Caki2 (cell line): ENCODE data around the gene TYSND1. TPM values are rescaled to one million over a fixed set of nuclear protein-coding genes. Genes with fewer than 3 reads are reported as not detected.
"Not testable (repeated sequence)": the region's sequence is repeated elsewhere in the genome, so short reads cannot be mapped to it uniquely, and the experiment has no call there.

Source experiments
- DNase-seq: peaks from one replicate; pipeline ENCODE4 v3.0.0-alpha.2; 2015; ENCODE audit warnings: low read depth
- in situ Hi-C: cut with HindIII; loops from 2 replicates; pipeline ENCODE4 v1.10.0; 2016; ENCODE audit warnings: low sequenced_read_pairs, low pct_unique_long_range_greater_than_20kb, mixed read lengths
- total RNA-seq: library from RNA; depleted of rRNA; stranded (reverse); fragments of >200 nt; shearing (Covaris generic); gene quantifications from 2 replicates; pipeline ENCODE4 v1.2.3, GENCODE V29; 2014; ENCODE audit warnings: low replicate concordance

TYSND1 gene
- total RNA-seq, 1 experiment from 2014 or later, result 34.1 TPM

DNA sequence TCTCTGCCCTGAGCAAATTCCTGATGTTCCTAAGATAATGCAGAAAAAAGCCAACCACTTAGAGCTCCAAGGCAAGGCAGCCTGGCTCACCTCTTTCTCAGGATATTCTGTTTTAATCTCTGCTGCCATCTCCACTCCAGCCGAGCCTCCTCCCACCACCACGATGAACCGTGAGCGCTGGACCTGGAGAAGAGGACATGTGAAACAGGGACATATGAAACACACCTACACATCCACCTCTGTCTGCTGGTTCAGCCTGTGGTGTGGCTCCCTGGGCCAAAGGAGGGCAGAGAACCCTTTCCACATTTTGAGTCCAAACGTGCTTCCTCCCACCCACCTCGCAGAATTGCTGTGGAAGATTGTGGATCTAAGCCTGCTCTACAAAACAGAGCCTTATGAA is 26.1 kb downstream of the TYSND1 start:
- in situ Hi-C loops, result no loop called here
- DNase-seq, result no peak

DNA sequence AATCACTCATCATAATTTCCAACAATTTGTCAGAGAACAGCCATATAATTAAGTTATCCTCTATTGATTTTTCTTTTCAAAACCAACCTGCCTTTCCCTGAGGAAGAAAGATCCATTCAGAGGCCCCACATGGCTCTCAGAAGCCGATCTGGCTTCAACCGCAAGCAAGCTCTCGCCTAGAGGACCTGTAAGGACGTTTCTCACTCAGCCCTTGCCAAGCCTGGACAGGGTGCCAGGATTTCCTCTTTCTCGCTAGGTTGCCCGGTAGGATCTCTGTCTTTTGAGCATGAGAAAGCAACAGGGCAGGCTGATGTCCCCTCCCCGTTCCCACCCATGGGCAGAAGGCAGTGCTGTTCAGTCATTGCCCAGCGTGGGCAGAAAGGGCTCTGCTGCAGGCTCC is 26.9 kb downstream of the TYSND1 start:
- no peak for DNase-seq

DNA sequence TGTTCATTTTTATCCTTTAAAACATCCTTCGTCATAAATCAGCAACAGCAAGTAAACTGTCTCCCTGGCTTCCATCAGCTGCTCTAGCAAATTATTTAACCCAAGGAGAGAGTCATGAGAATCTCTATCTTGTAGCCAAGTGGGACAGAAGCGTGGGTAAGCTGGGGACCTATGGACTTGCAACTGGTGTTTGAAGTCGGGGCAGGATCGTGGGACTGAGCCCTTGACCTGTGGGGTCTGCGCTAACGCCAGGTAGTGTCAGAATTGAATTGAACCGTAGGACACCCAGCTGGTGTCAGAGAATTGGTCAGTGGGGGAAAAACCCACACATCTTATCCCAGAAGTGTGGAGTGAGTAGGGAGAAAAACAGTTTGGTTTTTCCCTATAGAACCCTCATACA is 27.3 kb downstream of the TYSND1 start:
- in situ Hi-C loops, result no loop called here
- DNase-seq, result no peak

More for the DNA sequence above, 26.9 kb downstream of the TYSND1 start:
- in situ Hi-C loops, result no loop called here

DNA sequence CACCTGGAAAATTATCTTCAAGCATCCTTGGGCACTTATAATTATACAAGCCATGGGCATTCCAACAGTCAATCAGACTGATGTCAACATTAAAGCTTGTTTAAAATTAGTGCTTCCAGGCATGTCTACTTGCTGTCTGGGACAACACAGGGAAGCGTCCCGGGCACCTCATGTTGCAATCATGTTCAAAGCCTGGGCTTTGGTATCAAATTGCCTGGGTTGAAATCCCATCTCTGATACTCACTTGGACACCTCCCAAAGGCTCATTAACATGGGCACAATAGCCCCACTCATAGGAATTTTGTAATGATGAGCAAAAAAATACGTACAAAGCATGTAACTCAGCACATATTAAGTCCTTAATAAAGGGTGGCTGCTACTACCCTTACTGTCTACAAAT is 28.3 kb downstream of the TYSND1 start:
- no peak for DNase-seq
- in situ Hi-C loops, result no loop called here

DNA sequence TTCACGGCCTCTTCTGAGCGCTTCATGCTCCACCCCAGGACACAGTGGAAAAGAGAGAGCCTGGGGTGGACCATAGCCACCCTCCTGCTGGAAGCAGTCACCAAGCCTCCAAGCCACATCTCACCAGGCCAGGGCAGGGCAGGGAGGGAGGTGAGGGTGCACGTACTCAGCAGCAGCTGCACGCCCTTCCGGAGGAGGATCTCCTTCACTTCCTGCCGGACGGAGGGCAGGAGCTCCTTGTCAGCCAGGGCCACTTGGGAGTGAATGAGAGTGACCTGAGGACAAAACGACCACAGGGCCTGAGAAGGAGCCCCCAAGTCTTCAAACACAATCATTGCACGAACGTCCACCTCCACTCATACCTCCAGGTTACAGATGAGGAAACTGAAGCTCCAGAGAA is 28.9 kb downstream of the TYSND1 start:
- in situ Hi-C loops, result no loop called here
- DNase-seq, result no peak

DNA sequence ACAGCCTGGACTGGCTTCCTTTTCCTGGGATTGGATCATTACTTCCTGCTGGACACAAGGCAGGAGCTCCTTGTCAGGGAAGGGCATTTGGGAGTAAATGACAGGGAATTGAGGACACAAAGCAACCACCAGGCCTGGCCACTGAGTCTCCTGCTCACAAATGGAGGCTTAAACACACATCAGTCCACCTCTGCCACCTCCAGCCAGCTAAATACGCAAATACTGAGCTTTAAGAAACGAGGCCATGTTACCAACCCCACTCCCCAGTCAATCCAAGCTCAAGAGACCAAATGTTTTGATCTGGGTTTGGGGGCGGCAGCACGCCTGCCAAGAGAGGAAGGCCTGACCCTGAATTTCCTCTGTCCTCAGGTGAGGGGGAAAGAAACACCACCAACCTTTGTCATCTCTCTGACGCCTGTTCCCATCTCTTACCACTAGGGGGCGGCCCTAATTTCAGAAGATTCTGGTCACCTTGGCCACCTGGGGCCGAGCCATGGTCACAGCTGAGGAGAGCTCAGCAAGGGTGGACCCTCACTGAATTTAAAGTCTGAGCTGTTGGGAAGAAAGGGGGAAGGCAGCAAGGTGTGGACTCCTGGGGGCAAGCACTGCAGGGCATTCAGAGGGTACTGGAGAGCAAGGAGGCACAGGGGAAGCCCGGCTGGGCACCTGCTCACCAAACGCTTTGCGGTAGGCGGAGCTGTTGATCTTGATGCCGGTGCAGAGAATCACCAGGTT is 30.4 kb downstream of the TYSND1 start:
- in situ Hi-C loops, result no loop called here
- DNase-seq, result peak; percentile 35

DNA sequence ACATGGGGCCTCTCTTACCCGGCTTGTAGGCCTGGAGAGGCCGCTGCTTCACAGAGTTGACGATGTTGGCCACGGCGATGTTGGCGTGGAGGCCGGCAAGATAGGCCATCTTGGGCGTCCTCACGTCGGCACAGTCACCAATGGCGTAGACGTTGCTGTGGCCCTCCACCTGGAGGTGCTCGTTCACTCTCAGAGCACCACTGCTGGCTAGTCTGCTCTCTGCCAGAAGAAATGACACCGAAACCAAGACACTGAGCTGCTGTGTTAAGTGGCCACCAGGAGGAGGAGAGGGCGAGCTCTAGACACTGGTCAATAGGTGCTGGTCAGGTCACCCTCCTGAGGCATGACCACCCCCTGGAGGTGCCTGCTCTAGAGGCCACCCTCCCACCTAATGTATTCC is 31.6 kb downstream of the TYSND1 start:
- DNase-seq, result no peak
- in situ Hi-C loops, result no loop called here

DNA sequence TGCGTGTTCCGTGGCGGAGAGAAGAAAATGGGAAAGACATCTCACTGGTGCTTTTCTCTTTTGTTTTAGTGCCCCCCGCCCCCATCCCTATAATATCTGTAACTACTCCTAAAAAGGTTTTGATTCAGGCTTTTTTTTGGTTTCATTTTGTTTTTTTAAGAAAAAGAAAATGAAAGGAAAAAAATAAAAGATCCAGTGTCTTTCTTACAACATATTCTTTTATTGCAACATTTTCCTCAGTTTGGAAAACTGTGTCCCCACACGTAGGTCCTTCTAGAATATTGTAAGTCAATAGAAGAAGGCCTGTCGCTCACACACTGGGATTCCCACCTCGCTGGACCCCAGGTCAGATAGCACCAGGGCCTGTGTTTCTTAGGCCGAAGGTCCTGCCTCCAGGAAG is 34.4 kb downstream of the TYSND1 start:
- in situ Hi-C loops, result no loop called here
- no peak for DNase-seq

DNA sequence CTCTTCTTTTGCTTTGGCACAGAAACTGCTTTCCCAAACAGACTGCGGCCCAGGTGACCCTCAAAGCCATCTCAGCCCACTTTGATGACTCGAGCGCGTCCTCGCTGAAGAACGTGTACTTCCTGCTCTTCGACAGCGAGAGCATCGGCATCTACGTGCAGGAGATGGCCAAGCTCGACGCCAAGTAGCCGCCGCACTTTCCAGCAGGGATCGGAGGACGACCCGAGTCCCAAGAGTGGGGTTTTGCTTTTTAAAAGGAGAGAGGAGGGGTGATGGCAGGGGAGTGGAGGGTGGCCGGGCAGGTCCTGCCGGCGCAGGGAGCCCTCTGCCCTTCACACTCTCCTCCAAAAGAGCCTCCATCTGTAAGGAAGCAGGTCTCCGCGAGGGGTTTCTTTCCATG is 35.0 kb downstream of the TYSND1 start:
- no peak for DNase-seq
- in situ Hi-C loops, result no loop called here

DNA sequence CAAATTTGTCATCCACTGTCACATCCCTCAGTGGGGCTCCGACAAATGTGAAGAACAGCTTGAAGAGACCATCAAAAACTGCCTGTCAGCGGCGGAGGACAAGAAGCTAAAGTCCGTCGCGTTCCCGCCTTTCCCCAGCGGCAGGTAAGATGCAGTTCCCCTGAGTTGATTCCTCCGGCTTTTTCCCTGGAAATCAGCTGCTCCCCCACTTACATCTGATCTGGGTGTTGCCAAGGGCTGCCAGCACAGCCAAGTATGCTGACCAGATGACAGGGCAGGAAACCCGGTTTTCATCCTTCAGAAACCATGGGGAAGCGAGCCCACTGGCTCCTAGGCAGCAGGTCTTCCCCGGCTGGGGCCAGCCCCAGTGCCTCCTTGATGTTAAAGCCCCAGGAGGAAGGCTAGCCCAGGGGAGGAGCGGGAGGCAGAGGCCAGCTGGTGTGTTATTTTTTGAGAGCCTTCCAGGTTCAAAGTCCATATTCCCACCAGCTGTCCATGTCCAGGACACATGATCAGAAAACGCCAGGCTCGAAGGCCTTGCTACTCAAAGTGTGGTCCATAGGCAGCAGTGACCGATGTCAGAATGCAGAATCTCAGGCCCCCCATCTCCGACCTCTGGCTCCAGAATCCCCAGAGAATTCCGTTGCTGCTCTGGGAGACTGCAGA is 37.3 kb downstream of the TYSND1 start:
- no peak for DNase-seq
- in situ Hi-C loops, result no loop called here

DNA sequence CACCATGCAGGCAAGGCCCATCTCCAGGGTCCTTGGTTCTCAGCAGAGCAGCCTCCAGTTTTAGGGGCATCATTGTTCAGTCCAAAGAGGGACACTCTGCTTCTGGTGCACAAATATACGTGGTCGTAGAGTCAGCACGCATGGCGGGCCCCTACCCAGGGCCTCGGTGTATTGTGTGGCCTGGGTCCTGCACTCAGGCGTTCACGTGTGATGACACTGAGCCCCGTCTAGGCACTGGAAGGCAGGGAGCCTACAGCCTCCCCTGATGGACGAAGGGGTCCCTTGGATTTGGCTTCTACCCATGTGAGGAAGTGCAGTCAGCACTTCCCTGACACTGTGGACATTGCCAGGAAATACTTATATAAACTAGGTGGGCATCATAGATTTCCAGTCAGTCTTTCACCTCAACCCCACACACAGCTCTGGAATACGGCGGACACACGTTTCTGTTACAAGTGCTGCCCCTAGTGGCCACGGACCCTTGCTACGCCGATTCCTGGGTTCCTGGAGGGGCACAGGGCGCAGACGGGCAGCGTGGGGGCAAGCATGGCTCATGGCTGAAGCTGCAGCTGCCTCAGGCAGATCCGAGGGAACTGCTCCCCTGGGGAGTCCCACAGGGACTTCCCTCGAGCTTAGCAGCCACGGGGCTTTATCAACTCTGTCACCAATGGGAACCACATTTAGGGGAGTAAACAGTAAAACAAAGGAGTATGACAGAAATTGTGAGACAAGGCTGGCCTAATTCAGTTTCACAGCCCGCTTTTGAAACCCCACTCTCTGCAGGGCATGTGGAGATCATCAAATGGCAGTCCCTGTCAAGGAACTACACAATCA is 39.3 kb downstream of the TYSND1 start:
- in situ Hi-C loops, result no loop called here
- no peak for DNase-seq

DNA sequence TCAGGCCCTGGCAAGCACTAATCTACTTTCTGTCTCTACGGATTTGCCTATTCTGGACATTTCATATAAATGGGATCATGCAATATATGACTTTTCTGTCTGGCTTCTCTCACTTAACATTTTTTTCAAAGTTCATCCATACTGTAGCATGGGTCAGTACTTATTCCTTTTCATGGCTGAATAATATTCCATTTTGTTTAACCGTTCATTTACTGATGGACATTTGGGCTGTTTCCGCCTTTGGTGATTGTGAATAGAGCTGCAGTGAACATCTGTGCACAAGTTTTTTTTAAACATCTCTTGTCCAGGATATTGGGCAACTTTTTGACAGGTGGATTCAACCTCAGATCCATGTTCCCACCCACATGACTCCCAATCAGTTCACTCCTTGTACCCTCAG is 44.8 kb downstream of the TYSND1 start:
- no peak for DNase-seq
- in situ Hi-C loops, result no loop called here

DNA sequence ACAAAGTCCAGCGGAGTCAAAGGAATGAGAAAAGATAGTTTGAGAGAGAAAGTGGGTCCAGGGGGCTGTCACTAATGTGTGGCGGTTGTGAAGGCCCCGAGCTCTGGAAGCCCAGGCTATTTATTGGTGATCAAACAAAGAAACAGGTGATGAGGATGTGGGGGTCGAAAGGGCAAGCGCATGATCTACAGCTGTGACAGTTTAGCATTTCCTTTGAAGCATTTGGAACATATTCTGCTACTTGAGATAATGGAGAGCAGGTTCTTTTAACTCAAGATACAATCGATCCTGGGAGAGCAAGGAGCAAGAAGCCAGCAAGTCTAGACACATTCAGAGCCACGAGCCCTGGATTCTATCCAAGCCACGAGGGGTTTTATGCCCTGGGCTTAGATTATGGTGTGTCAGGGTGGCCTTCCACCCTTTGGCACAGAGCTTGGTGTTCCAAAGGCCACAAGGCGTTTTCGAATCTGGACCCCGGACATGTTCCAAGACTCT is 45.4 kb downstream of the TYSND1 start:
- DNase-seq, in situ Hi-C loops: not testable (repeated sequence)

DNA sequence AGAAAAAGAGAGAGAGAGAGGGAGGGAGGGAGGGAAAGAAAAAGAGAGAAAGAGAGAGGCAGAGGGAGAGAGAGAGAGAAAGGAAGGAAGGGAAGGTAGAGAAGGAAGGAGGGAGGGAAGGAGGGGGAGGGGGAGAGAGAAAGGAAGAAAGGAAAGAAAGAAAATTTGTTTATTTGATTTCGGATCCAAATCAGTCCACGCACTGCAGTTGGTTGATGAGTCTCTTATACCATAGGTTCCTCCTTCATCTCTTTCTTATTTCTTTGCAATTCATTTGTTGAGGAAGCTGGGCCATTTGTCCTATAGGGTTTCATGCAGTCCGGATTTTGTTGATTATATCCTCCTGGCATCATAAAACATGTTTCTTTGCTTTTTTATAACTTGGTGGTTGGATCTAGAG is 48.2 kb downstream of the TYSND1 start:
- no peak for DNase-seq
- in situ Hi-C loops, result no loop called here

DNA sequence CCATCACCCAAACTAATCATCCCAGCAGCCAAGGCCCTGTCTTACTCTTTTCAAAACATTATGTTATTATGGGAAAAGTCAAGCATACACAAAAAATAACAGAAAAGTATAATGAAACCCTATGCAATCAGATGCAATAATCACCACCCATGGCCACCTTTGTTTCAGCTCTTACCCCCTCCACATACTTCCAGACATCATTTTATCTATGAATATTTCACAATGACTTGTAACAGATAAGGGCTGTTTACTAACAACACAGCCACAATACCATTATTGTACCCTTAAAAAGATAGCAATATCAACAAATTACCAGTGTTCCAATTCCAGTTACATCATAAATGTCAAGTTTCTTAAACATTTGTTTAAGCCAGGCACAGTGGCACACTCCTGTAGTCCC is 49.0 kb downstream of the TYSND1 start:
- in situ Hi-C loops, result no loop called here
- DNase-seq, result no peak

DNA sequence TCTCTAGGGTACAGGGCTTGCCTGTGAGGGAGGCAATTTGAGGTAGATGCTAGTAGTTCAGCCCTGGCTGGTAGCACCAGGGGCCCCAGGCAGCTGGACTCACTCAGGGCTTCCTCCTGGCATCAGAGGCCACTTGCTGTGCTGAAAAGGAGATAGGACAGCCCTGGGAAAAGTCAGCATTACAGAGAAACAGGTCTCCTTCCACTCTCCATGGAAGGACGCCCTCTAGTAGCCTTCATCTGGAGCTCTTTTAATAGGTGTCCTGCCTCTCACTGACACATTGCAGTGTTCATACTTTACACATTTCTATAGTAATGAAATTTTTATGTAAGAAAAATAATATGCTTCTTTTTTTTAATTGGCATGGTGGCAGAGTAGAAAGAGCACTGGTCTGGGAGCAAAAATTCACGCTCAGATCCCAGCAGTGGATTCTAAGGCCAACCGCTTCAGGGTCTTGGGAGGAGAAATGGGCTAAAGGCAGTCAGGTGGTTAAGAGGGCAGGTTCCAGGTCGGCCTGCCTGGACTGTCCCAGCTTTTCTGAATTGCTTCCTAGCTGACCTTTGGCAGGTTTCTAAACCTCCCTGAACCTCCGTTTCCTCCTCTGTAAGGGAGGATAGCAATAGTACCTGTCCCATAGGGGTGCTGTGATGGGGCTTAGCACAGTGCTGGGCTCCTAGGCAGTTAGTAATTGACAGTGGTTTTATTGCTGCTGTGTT is 49.6 kb downstream of the TYSND1 start:
- in situ Hi-C loops, result no loop called here
- DNase-seq, result no peak

DNA sequence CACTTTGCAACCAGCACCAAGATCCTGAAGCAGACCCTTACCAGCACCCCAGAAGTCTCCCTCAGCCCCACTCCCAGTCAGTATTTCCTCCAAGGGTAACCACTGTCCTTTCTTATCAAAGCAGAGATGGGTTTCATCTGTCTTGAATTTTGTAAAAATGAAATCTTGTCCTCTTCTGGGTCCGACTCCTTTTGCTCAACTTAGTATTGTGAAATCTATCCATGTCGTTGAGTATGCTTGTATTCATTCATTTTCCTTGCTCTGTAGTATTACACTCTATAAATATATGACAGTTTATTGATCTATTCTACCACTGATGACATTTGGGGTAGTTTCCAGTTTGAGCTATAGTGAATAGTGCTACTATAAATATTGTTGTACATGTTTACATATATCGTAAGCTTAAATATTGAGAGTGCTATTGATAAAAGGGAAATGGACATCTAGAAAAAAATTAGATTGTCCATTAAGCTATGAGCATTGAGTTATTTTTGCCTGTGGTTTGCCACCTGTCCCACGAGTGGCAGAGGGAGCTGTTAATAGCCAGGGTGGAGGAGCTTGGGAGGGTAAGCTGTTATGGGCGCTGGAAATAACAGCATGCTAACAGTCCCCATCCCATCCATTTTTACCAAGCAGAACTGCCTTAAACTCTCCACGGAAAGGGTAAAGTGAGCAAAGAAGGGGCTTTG is 50.3 kb downstream of the TYSND1 start:
- no peak for DNase-seq
- in situ Hi-C loops, result no loop called here

DNA sequence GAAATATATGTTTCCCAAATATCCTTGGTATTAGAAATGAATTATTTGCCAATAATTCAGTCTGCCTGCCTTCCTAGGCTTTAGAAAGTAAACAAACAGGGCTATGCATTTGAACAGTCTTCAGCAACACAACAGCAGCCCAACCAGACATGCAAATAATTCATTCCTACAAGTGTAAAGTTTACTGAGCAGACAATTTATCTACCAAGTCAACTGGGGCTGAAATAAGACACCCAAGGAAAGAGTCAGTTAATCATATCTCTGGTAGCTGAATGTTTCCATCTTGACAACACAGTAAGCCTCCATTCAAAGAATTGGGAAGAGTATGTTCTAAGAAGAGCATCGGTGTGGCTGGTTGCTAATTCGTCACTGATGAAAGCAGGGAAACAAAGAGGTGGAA is 52.2 kb downstream of the TYSND1 start:
- no peak for DNase-seq
- in situ Hi-C loops, result no loop called here
